H9 (cell line): ENCODE measurements around the gene NEK4. TPM values are rescaled to one million over a fixed set of nuclear protein-coding genes. Genes with fewer than 3 reads are reported as not detected.

Experiments used
- DNase-seq: peaks from one replicate; pipeline ENCODE4 v3.0.0-alpha.2; 2017
- H2AFZ ChIP-seq: one replicate; pipeline ENCODE4 v1.6.1; 2013; ENCODE audit warnings: mild to moderate bottlenecking, low read length, control low read depth, moderate library complexity
- H2AK5ac ChIP-seq: 2 replicates; pipeline ENCODE4 v1.6.1; 2013; ENCODE audit warnings: low read length, control low read depth, mixed read lengths; ENCODE audit not compliant: insufficient read length
- H2BK120ac ChIP-seq: one replicate; pipeline ENCODE4 v1.6.1; 2013; ENCODE audit warnings: low read depth, mild to moderate bottlenecking, low read length, control low read depth, inconsistent platforms; ENCODE audit not compliant: poor library complexity, severe bottlenecking
- H2BK12ac ChIP-seq: 2 replicates; pipeline ENCODE4 v1.6.1; 2013; ENCODE audit warnings: low read length, control low read depth, mixed read lengths, low read depth; ENCODE audit not compliant: insufficient read length
- H2BK15ac ChIP-seq: 2 replicates; pipeline ENCODE4 v1.6.1; 2013; ENCODE audit warnings: low read depth, low read length, control low read depth
- H2BK20ac ChIP-seq: one replicate; pipeline ENCODE4 v1.6.1; 2013; ENCODE audit warnings: low read depth, mild to moderate bottlenecking, low read length, control low read depth, inconsistent platforms; ENCODE audit not compliant: poor library complexity, severe bottlenecking
- H2BK5ac ChIP-seq: 2 replicates; pipeline ENCODE4 v1.6.1; 2013; ENCODE audit warnings: low read length, control low read depth, mixed read lengths; ENCODE audit not compliant: insufficient read length
- H3K14ac ChIP-seq: 2 replicates; pipeline ENCODE4 v1.6.1; 2013; ENCODE audit warnings: low read length, control low read depth; ENCODE audit not compliant: insufficient read depth
- H3K18ac ChIP-seq: 2 replicates; pipeline ENCODE4 v1.6.1; 2013; ENCODE audit warnings: low read depth, mild to moderate bottlenecking, mixed read lengths, low read length, control low read depth; ENCODE audit not compliant: insufficient read length
- H3K23ac ChIP-seq: 2 replicates; pipeline ENCODE4 v1.6.1; 2013; ENCODE audit warnings: low read length, control low read depth, mixed read lengths, low read depth; ENCODE audit not compliant: insufficient read length
- H3K23me2 ChIP-seq: 2 replicates; pipeline ENCODE4 v1.6.1; 2013; ENCODE audit warnings: low read depth, mild to moderate bottlenecking, mixed read lengths, low read length, control low read depth; ENCODE audit not compliant: insufficient read length, poor library complexity, severe bottlenecking
- H3K27ac ChIP-seq: 2 replicates; pipeline ENCODE4 v1.5.1; 2013; ENCODE audit warnings: low read length, control low read depth, mixed read lengths, low read depth; ENCODE audit not compliant: insufficient read length
- H3K27me3 ChIP-seq: 2 replicates; pipeline ENCODE4 v1.6.1; 2013; ENCODE audit warnings: low read length, control low read depth, inconsistent platforms; ENCODE audit not compliant: insufficient read depth
- H3K4ac ChIP-seq: 2 replicates; pipeline ENCODE4 v1.6.1; 2013; ENCODE audit warnings: low read depth, mild to moderate bottlenecking, control low read depth, inconsistent platforms, low read length, moderate library complexity
- H3K4me1 ChIP-seq: 2 replicates; pipeline ENCODE4 v1.6.1; 2013; ENCODE audit warnings: low read length, control low read depth, inconsistent platforms; ENCODE audit not compliant: insufficient read depth
- H3K4me2 ChIP-seq: 2 replicates; pipeline ENCODE4 v1.6.1; 2013; ENCODE audit warnings: low read length, control low read depth, mixed read lengths; ENCODE audit not compliant: insufficient read length, insufficient read depth
- H3K56ac ChIP-seq: 2 replicates; pipeline ENCODE4 v1.6.1; 2013; ENCODE audit warnings: low read depth, mild to moderate bottlenecking, mixed read lengths, low read length, control low read depth; ENCODE audit not compliant: insufficient read length
- H3K79me1 ChIP-seq: 2 replicates; pipeline ENCODE4 v1.6.1; 2013; ENCODE audit warnings: low read depth, mild to moderate bottlenecking, moderate library complexity, low read length, control low read depth, inconsistent platforms; ENCODE audit not compliant: insufficient read depth, poor library complexity, severe bottlenecking
- H3K79me2 ChIP-seq: 2 replicates; pipeline ENCODE4 v1.6.1; 2013; ENCODE audit warnings: low read length, control low read depth, inconsistent platforms; ENCODE audit not compliant: insufficient read depth
- H3K9ac ChIP-seq: 2 replicates; pipeline ENCODE4 v1.6.1; 2013; ENCODE audit warnings: low read length, control low read depth, mixed read lengths; ENCODE audit not compliant: insufficient read length; ENCODE audit errors: extremely low read depth
- H3K9me3 ChIP-seq: one replicate; pipeline ENCODE4 v1.6.1; 2013; ENCODE audit warnings: low read depth, low read length, inconsistent platforms; ENCODE audit not compliant: control insufficient read depth
- H3T11ph ChIP-seq: one replicate; pipeline ENCODE4 v1.6.1; 2013; ENCODE audit warnings: mild to moderate bottlenecking, low read length, control low read depth, inconsistent platforms
- H4K20me1 ChIP-seq: one replicate; pipeline ENCODE4 v1.6.1; 2013; ENCODE audit not compliant: control insufficient read depth, insufficient read length, insufficient read depth
- H4K5ac ChIP-seq: 2 replicates; pipeline ENCODE4 v1.6.1; 2013; ENCODE audit warnings: low read depth, mild to moderate bottlenecking, mixed read lengths, low read length, control low read depth; ENCODE audit not compliant: insufficient read length
- H4K8ac ChIP-seq: replicated peaks from 2 replicates; pipeline ENCODE4 v1.6.1; 2013; ENCODE audit warnings: low read length, control low read depth, mixed read lengths, low read depth; ENCODE audit not compliant: insufficient read length
- H4K91ac ChIP-seq: 2 replicates; pipeline ENCODE4 v1.6.1; 2013; ENCODE audit warnings: low read depth, mild to moderate bottlenecking, moderate library complexity, mixed read lengths, low read length, control low read depth; ENCODE audit not compliant: insufficient read length
- H3K27ac Mint-ChIP-seq, 3 experiments: 2 replicates in 2 of 3; 3 replicates in 1 of 3; pipeline ENCODE4 v1.8.0; 2020 to 2021; ENCODE audit warnings: mixed read lengths in 3 of 3, mild to moderate bottlenecking in 1 of 3, moderate library complexity in 1 of 3
- H3K27me3 Mint-ChIP-seq: 2 replicates; pipeline ENCODE4 v1.8.0; 2021; ENCODE audit warnings: low read depth, mild to moderate bottlenecking, moderate library complexity, mixed read lengths
- H3K36me3 Mint-ChIP-seq, 3 experiments: 2 replicates in 2 of 3; 3 replicates in 1 of 3; pipeline ENCODE4 v1.8.0; 2020 to 2021; ENCODE audit warnings: low read depth in 3 of 3, mixed read lengths in 3 of 3; ENCODE audit not compliant: insufficient read depth in 1 of 3
- H3K4me1 Mint-ChIP-seq, 2 experiments: 2 replicates each; pipeline ENCODE4 v1.8.0; 2020; ENCODE audit warnings: mixed read lengths in 2 of 2
- H3K4me3 Mint-ChIP-seq, 2 experiments: 2 replicates in 1 of 2; 3 replicates in 1 of 2; pipeline ENCODE4 v1.8.0; 2020 to 2021; ENCODE audit warnings: mild to moderate bottlenecking in 2 of 2, mixed read lengths in 2 of 2, moderate library complexity in 1 of 2
- H3K9me3 Mint-ChIP-seq, 2 experiments: 2 replicates in 1 of 2; 3 replicates in 1 of 2; pipeline ENCODE4 v1.8.0; 2020; ENCODE audit warnings: mild to moderate bottlenecking in 2 of 2, mixed read lengths in 2 of 2, moderate library complexity in 1 of 2
- WGBS: extraction: QIAGEN DNeasy Blood & Tissue Kit; methylation state at CpG from one replicate; pipeline ENCODE4 v1.1.7; 2013; ENCODE audit warnings: missing lambda C conversion rate, low lambda C conversion rate, mixed read lengths; ENCODE audit not compliant: insufficient read length; ENCODE audit errors: extremely low coverage; 5-methylcytosine and 5-hydroxymethylcytosine counted together
- total RNA-seq: library from RNA; stranded (reverse); gene quantifications from 2 replicates; pipeline ENCODE4 v1.2.1, GENCODE V29; 2021
- TF ChIP-seq, protein P1 (sequence below): fragments of 200-600 bp; sonication (generic); conservative IDR thresholded peaks from 3 replicates; pipeline ENCODE4 v1.8.0; 2021; ENCODE audit warnings: antibody characterized with exemption, mild to moderate bottlenecking

The NEK4 gene
- total RNA-seq, 1 experiment from 2014 or later = 36.0 TPM

DNA sequence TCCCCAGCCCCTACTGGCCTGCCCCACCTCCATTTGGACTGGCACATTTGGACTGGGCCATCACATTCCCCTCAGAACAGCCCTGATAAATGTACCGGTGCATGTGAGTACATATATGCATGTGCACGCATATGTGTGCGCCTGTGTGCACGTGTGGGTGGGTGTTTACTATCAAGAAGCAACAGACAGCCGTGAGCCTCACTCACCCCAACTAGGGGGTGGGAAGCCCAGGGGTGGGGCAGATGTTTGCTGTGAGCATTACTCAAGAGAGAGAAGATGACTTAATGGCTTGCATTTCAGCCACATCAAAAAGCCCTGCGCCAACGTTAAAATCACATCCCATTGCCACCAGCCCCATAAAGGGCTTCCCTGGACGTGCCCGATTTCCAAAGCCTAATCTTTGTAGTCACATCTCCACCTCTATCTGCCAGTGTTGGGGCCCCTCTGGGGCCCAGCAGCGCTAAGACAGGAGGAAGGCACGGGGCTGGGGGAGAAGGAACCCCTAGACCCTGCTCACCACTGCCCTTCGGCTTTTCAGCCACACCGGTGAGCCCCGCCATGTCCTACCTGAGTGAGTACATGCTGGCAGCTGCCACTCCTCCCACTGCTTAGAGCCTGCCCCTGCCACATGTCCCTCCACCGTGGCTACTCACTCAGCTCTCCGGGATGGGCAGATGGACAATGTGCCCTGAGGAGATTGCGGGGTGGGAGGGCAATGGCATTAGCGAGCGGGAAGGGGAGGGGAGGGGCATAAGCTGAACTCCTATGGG, 34.7 kb upstream of the NEK4 start:
- Histone ChIP-seq H3K56ac (no peak overlapping the region), H4K5ac (no peak overlapping the region), H2BK12ac (no peak overlapping the region), H3K18ac (no peak overlapping the region), H4K8ac (no peak overlapping the region), H2BK15ac (no peak overlapping the region), H3T11ph (no peak overlapping the region), H3K27ac (no peak overlapping the region), H2BK120ac (no peak overlapping the region), H3K4me1 (no peaks in the 10 kb centered on the region), H4K20me1 (no peaks in the 10 kb centered on the region), H3K27me3 (no peaks in the 10 kb centered on the region), H3K4me2 (no peak overlapping the region), H4K91ac (no peak overlapping the region), H3K23ac (no peak overlapping the region), H2BK20ac (no peak overlapping the region), H3K79me1 (no peaks in the 10 kb centered on the region), H3K79me2 (no peaks in the 10 kb centered on the region), H2BK5ac (no peak overlapping the region), H3K4ac (no peak overlapping the region), H3K9ac (no peak overlapping the region), H3K14ac (no peak overlapping the region), H3K9me3 (no peaks in the 10 kb centered on the region), H2AK5ac (no peak overlapping the region), H2AFZ (no peak overlapping the region), H3K23me2 (no peaks in the 10 kb centered on the region)
- TF ChIP-seq, protein P1, sequence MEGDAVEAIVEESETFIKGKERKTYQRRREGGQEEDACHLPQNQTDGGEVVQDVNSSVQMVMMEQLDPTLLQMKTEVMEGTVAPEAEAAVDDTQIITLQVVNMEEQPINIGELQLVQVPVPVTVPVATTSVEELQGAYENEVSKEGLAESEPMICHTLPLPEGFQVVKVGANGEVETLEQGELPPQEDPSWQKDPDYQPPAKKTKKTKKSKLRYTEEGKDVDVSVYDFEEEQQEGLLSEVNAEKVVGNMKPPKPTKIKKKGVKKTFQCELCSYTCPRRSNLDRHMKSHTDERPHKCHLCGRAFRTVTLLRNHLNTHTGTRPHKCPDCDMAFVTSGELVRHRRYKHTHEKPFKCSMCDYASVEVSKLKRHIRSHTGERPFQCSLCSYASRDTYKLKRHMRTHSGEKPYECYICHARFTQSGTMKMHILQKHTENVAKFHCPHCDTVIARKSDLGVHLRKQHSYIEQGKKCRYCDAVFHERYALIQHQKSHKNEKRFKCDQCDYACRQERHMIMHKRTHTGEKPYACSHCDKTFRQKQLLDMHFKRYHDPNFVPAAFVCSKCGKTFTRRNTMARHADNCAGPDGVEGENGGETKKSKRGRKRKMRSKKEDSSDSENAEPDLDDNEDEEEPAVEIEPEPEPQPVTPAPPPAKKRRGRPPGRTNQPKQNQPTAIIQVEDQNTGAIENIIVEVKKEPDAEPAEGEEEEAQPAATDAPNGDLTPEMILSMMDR = no peak
- Mint-ChIP-seq H3K4me1 (no peaks in the 10 kb centered on the region), H3K36me3 (no peaks in the 10 kb centered on the region), H3K27me3 (peaks cover 11% of the 10 kb centered on the region), H3K27ac (no peak overlapping the region), H3K9me3 (no peaks in the 10 kb centered on the region), H3K4me3 (no peak overlapping the region)
- no CpG with 5 or more reads among the region's 19 CpGs for WGBS
- DNase-seq = no peak
